DND-41 (cell line): ENCODE data around the gene MIS18A.

Source experiments
- EZH2 ChIP-seq: IDR thresholded peaks from 3 replicates; pipeline ENCODE4 v1.6.1; 2012; ENCODE audit warnings: borderline replicate concordance, low read depth, mild to moderate bottlenecking, moderate library complexity, low read length, inconsistent platforms; ENCODE audit not compliant: severe bottlenecking
- TF ChIP-seq, protein P1 (sequence below): IDR thresholded peaks from 2 replicates; pipeline ENCODE4 v1.5.1; 2012; ENCODE audit warnings: borderline replicate concordance, low read length, moderate library complexity, mild to moderate bottlenecking; ENCODE audit not compliant: poor library complexity, severe bottlenecking; ENCODE audit errors: extremely low read depth

DNA sequence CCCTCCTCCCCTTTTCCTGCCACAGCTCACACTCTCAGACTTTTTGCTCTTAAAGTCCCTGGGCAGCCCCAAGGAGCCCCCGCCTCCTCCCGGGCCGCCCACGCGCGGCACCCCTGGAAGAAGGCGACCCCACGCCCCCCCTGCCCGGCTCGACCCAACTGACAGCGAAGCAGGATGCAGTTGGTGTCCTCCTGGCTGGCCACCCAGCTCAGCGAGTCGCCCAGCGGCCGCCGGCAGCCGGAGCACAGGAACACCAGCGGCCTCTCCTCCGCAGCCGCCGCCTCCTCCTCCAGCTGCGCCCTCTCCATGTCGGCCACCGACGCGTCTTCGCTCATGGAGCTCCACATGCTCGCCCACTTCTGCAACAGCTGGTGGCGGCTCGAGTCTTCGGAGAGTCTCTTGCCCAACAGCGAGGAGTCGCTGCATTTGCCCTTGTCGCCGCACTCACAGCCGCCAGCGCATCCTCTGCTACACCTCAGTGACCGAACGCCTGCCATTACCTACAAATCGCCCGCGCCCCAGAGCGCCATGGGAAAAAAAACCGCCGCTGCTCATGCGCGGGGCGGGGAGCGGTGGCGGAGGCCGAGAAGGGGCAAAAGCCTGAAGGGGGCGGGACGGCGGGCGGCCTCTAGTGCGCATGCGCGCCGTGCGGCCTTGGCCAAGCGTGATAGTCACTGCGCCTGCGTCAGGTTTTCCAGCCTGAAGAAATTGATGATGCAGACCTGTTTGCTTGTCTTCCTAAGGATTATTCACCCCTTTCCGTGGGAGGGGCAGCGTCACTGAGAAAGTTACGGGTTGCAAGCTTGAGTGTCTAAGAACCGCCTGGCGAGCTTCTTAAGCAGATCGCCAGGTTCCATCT, at the start of gene MIS18A:
- TF ChIP-seq, protein P1, sequence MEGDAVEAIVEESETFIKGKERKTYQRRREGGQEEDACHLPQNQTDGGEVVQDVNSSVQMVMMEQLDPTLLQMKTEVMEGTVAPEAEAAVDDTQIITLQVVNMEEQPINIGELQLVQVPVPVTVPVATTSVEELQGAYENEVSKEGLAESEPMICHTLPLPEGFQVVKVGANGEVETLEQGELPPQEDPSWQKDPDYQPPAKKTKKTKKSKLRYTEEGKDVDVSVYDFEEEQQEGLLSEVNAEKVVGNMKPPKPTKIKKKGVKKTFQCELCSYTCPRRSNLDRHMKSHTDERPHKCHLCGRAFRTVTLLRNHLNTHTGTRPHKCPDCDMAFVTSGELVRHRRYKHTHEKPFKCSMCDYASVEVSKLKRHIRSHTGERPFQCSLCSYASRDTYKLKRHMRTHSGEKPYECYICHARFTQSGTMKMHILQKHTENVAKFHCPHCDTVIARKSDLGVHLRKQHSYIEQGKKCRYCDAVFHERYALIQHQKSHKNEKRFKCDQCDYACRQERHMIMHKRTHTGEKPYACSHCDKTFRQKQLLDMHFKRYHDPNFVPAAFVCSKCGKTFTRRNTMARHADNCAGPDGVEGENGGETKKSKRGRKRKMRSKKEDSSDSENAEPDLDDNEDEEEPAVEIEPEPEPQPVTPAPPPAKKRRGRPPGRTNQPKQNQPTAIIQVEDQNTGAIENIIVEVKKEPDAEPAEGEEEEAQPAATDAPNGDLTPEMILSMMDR = peak; percentile 34
- TF ChIP-seq EZH2 = no peak
